ENCODE results near the gene EYS.

DNA sequence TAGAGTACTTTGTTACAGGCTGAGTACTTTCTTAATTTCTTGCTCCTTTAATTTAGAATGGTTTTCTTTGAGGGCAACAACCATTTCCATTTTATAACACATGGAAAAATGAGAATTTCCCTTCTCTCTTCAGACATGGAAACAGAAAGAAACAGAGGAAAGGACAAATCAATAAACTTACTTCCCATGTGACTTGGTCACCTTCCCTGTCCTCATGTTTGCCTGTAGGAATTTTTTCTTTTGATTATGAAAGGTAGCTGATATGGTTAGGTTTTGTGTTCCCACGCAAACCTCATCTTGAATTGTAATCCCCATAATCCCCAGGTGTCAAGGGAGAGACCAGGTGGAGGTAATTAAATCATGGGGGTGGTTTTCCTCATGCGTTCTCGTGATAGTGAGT lies 1901.7 kb downstream of the EYS start:
- TF ChIP-seq POLR2A (IDR thresholded peaks at IDR 0.05) (no peak), CTCF (IDR thresholded peaks at IDR 0.05) (no peak), POLR2AphosphoS5 (IDR thresholded peaks at IDR 0.05) (no peak)
